DOHH2 (cell line): ENCODE data around the gene TRIM40.

Source experiments
- EZH2phosphoT487 ChIP-seq: fragments of 200-600 bp; sonication (generic); IDR thresholded peaks from 2 replicates; pipeline ENCODE4 v1.6.1; 2017; ENCODE audit warnings: borderline replicate concordance, mild to moderate bottlenecking, antibody characterized with exemption, low read length, moderate library complexity, mixed read lengths
- TF ChIP-seq, protein P1 (sequence below): fragments of 200-600 bp; sonication (generic); IDR thresholded peaks from one replicate; pipeline ENCODE4 v1.5.1; 2014; ENCODE audit warnings: antibody characterized with exemption, mild to moderate bottlenecking, low read depth, low read length; ENCODE audit not compliant: poor library complexity, severe bottlenecking

GRCh38 chr6:30111266-30111856, 24.6 kb upstream of the TRIM40 start:
- TF ChIP-seq, protein P1, sequence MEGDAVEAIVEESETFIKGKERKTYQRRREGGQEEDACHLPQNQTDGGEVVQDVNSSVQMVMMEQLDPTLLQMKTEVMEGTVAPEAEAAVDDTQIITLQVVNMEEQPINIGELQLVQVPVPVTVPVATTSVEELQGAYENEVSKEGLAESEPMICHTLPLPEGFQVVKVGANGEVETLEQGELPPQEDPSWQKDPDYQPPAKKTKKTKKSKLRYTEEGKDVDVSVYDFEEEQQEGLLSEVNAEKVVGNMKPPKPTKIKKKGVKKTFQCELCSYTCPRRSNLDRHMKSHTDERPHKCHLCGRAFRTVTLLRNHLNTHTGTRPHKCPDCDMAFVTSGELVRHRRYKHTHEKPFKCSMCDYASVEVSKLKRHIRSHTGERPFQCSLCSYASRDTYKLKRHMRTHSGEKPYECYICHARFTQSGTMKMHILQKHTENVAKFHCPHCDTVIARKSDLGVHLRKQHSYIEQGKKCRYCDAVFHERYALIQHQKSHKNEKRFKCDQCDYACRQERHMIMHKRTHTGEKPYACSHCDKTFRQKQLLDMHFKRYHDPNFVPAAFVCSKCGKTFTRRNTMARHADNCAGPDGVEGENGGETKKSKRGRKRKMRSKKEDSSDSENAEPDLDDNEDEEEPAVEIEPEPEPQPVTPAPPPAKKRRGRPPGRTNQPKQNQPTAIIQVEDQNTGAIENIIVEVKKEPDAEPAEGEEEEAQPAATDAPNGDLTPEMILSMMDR, result no peak
- TF ChIP-seq EZH2phosphoT487, result no peak
